ENCODE measurements around the gene POU2AF1.

- TF ChIP-seq NFIC (IDR thresholded peaks at IDR 0.05) (no peak), RAD21 (IDR thresholded peaks at IDR 0.05; ENCODE audit: low read depth) (no peak), MAX (IDR thresholded peaks at IDR 0.05) (no peak), REST (IDR thresholded peaks at IDR 0.05; ENCODE audit: low read depth) (no peak), CEBPB (IDR thresholded peaks at IDR 0.05) (no peak), TAF1 (IDR thresholded peaks at IDR 0.05; ENCODE audit: low read depth) (no peak)
These were observed 29.8 kb downstream of the POU2AF1 start for GRCh38 chr11:111349191-111349695.
